AG09309 (cell line): ENCODE results near the gene GALR1.

ENCODE experiments used
- DNase-seq: peaks from one replicate; pipeline ENCODE4 v3.0.0-alpha.2; 2010; ENCODE audit warnings: low read depth
- H3K4me3 ChIP-seq: 2 replicates; pipeline ENCODE4 v1.5.1; 2011; ENCODE audit warnings: mild to moderate bottlenecking, low read depth, low read length, moderate library complexity; ENCODE audit not compliant: control insufficient read depth
- TF ChIP-seq, protein P1 (sequence below): IDR thresholded peaks from 2 replicates; pipeline ENCODE4 v1.5.1; 2011; ENCODE audit warnings: mild to moderate bottlenecking, low read depth, low read length, inconsistent platforms; ENCODE audit not compliant: insufficient read depth, control insufficient read depth; ENCODE audit errors: missing control alignments

The GALR1 gene, protein sequence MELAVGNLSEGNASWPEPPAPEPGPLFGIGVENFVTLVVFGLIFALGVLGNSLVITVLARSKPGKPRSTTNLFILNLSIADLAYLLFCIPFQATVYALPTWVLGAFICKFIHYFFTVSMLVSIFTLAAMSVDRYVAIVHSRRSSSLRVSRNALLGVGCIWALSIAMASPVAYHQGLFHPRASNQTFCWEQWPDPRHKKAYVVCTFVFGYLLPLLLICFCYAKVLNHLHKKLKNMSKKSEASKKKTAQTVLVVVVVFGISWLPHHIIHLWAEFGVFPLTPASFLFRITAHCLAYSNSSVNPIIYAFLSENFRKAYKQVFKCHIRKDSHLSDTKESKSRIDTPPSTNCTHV

DNA sequence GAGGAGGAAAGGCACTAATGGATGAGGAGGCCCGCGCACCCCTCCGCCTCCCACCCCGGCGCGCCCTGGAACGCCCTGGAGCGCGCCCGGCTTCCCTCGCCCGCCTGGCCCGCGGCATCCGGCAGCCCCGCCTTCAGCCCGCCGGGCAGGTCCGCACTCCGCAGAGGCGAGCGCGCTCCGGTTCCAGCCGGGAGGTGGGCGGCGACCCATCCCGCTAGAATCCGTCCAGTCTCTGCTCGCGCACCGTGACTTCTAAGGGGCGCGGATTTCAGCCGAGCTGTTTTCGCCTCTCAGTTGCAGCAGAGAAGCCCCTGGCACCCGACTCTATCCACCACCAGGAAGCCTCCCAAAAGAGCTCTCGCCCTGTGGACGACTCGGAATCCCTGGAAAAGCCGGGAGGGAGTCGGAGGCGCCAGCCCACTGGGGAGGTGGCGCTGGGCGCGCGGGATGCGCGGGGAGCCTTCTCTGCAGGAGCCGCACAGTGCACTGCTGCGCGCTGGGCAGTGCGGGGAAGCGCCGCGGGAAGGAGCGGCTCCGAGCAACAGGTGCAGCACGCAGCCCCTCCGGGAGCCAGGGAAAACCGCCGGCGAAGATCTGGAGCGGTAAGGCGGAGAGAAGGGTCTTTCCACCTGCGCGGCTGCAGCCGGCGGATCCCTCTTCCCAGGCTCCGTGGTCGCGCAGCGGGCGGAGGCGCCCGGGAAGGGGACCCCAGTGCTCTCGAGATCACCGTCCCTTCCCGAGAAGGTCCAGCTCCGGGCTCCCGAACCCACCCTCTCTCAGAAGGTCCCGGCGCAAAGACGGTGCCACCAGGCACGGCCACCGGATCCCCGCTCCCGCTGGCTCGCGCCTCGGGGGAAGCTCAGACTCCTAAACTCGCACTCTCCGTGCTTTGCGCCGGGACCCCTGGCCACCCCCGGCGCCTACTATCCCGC lies at the start of gene GALR1:
Gene GALR1, plus strand, starts transcription at position 280 of the 932 bp plus-strand sequence. CDS start 701 bp downstream, outside the sequence.
- H3K4me3 ChIP-seq = peak within 1 kb of the TSS; percentile 2; the same call in 1 of the 2 replicates
- TF ChIP-seq, protein P1, sequence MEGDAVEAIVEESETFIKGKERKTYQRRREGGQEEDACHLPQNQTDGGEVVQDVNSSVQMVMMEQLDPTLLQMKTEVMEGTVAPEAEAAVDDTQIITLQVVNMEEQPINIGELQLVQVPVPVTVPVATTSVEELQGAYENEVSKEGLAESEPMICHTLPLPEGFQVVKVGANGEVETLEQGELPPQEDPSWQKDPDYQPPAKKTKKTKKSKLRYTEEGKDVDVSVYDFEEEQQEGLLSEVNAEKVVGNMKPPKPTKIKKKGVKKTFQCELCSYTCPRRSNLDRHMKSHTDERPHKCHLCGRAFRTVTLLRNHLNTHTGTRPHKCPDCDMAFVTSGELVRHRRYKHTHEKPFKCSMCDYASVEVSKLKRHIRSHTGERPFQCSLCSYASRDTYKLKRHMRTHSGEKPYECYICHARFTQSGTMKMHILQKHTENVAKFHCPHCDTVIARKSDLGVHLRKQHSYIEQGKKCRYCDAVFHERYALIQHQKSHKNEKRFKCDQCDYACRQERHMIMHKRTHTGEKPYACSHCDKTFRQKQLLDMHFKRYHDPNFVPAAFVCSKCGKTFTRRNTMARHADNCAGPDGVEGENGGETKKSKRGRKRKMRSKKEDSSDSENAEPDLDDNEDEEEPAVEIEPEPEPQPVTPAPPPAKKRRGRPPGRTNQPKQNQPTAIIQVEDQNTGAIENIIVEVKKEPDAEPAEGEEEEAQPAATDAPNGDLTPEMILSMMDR = no peak
- DNase-seq = no peak

DNA sequence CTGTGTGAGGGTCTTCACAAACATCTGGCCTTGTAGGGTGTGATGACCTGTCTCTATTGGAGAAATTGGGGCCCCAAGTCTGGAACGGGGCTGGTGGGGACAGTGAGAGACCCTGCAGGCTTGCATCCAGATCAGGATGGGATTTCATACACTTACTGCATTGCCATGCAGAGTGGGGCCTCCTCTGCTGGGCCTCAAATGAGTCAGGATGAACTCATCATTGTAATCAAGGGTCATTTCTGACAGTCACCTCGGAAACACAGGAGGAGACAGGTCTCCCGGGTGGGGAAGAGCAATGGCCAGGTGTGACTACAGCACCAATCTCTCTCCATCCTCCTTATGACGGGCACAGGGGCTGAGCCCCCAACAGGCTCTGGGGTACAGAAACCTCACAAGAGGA lies 48.1 kb upstream of the GALR1 start:
- H3K4me3 ChIP-seq = no peak overlapping the region
- TF ChIP-seq, protein P1 = no peak
- DNase-seq = no peak

DNA sequence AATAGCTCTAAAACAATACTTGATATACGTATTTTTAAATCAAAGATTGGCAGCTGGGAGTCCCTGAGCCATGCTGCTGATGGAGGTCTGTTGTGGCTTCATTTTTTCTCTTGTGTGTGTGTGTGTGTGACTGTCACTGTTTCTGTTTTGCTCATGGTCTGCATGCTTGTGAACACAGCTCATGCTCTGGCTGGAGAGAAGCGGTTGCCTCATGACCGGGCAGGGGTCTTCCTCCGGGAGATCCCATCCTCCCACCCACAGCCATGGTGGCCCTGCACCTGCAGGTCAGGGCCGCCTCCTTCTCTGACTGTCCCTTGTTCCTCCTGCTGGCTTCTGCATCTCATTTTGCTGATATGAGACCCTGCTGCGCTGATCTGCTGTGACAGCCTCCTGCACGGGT lies 47.3 kb upstream of the GALR1 start:
- no peak overlapping the region for H3K4me3 ChIP-seq
- TF ChIP-seq, protein P1 = no peak
- DNase-seq = no peak

DNA sequence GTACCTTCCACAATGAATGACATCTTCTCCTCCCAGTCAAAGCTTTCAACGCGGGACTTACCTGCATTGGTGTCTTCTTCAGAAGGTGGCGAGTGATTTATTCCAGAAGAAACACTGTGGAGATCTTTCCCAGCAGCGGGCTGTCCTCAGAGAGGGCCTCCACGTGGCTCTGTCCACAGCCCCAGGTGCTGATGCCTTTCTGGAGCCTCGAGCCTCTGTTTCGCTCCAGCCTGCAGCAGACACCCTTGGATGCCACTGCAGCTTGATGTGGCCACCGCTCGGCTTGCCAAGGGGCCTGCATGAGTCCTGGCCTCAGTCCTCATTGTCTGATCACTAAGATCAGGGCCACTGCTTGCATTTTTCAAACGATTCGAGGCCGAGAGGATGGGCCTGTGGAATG lies 46.6 kb upstream of the GALR1 start:
- DNase-seq = no peak
- H3K4me3 ChIP-seq = no peak overlapping the region
- TF ChIP-seq, protein P1 = no peak

DNA sequence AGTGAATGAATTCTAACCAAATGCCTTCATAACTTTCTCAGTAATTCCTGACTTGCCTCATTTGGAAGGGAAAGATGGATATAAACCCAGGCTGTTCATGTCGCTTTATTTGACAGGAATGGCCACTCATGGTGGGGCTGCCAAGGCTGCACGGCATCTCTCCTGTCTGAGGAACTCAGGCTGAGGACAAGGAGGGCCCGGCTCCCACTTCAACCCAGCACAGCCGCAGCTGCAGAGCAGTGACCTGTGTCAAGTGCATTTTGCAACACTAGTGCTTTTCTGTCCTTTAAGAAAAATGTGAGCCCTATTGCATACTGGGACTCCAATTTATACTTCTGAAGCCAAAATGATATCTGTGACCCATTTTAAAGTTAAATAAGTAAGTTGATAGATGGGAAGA lies 45.8 kb upstream of the GALR1 start:
- no peak overlapping the region for H3K4me3 ChIP-seq
- no peak for DNase-seq
- TF ChIP-seq, protein P1 = no peak

DNA sequence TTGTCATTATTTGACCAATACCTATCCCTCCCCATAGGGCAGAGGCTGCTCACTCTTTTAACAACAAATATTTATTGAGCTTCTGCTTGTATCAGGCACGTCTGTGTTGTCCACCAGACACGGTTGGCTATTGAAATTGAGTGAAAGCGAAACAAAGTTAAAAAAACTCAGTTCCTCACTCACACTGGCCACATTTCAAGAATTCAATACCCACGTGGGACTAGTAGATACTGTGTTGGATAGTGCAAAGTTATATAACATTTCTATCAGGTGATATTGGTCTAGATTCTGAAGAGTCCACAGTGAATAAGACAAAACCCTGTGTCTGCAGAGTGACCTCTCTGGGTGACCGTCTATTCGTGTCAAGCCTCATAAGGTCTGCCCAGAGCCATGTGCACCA lies 43.9 kb upstream of the GALR1 start:
- no peak overlapping the region for H3K4me3 ChIP-seq
- DNase-seq = no peak
- TF ChIP-seq, protein P1 = no peak
